Transverse colon (tissue), 4 donors: ENCODE results near the gene VWA3B. TPM values are rescaled to one million over a fixed set of nuclear protein-coding genes. Genes with fewer than 3 reads are reported as not detected.
A peak's percentile ranks its signal among the peaks of the same experiment; 100 is the strongest.

Experiments used
- DNase-seq: peaks from one replicate; pipeline ENCODE4 v3.0.0-alpha.2; 2019
- H3K27ac ChIP-seq, 4 donors: fragments of 200-600 bp; sonication (generic); 2 replicates each; pipeline ENCODE4 v1.5.1; 2016 to 2018; ENCODE audit warnings: inconsistent platforms in 4 of 4
- H3K27me3 ChIP-seq: fragments of 200-600 bp; sonication (generic); 2 replicates; pipeline ENCODE4 v1.5.1; 2017; ENCODE audit warnings: inconsistent platforms
- H3K36me3 ChIP-seq, 4 donors: fragments of 200-600 bp; sonication (generic); 2 replicates each; pipeline ENCODE4 v1.5.1; 2017 to 2019; ENCODE audit warnings: inconsistent platforms in 4 of 4
- H3K4me1 ChIP-seq, 4 donors: fragments of 200-600 bp; sonication (generic); 2 replicates each; pipeline ENCODE4 v1.5.1; 2017 to 2020; ENCODE audit warnings: inconsistent platforms in 4 of 4
- H3K4me3 ChIP-seq, 4 donors: fragments of 200-600 bp; sonication (generic); 1 replicate in 1 of 4; 2 replicates in 3 of 4; pipeline versions ENCODE4 v1.5.1 to v1.6.1; 2017 to 2019; ENCODE audit warnings: inconsistent platforms in 4 of 4
- H3K9me3 ChIP-seq, 2 donors: fragments of 200-600 bp; sonication (generic); 2 replicates each; pipeline ENCODE4 v1.5.1; 2017 to 2019; ENCODE audit warnings: inconsistent platforms in 2 of 2
- EP300 ChIP-seq: sonication (generic); formaldehyde crosslinking; IDR thresholded peaks from one replicate; pipeline ENCODE4 v1.6.1; 2017; ENCODE audit warnings: antibody characterized with exemption, low read depth
- POLR2A ChIP-seq: fragments of 450-650 bp; IDR thresholded peaks from one replicate; pipeline ENCODE4 v1.6.1; 2016; ENCODE audit warnings: antibody characterized with exemption, mild to moderate bottlenecking, moderate library complexity
- POLR2AphosphoS5 ChIP-seq, 3 donors: sonication (generic); formaldehyde crosslinking; IDR thresholded peaks; one replicate each; pipeline ENCODE4 v1.6.1; 2016; ENCODE audit warnings: antibody characterized with exemption in 3 of 3
- WGBS, 2 donors: methylation state at CpG; one replicate each; pipeline ENCODE4 v1.1.5; 2018; ENCODE audit warnings: low coverage in 1 of 2; 5-methylcytosine and 5-hydroxymethylcytosine counted together
- in situ Hi-C, 4 donors: fragments of 200-750 bp; cut with MboI; loops; one replicate each; pipeline versions ENCODE4 v1.15.0 to v1.15.1; 2017; ENCODE audit warnings: low sequenced_read_pairs in 3 of 4, low pct_ligation_motif_present in 1 of 4, low pct_unique_long_range_greater_than_20kb in 1 of 4
- intact Hi-C: fragments of 100-400 bp; cut with DNase I; formaldehyde crosslinking; loops from one replicate; pipeline ENCODE4 v1.15.1; 2023; ENCODE audit warnings: low total_unique reads
- total RNA-seq, 4 donors: library from RNA; depleted of rRNA; stranded (reverse); fragments of >200 nt; gene quantifications; one replicate each; pipeline ENCODE4 v1.1.0, GENCODE V29; 2016
- TF ChIP-seq, protein P1 (sequence below), 5 experiments: fragments of 200-600 bp in 3 of 5; fragments of 450-650 bp in 2 of 5; sonication (generic) in 3 of 5; IDR thresholded peaks; 1 replicate in 2 of 5; 2 replicates in 3 of 5; pipeline ENCODE4 v1.5.1; 2016 to 2017; ENCODE audit warnings: antibody characterized with exemption in 5 of 5, inconsistent platforms in 3 of 5, mild to moderate bottlenecking in 2 of 5, moderate library complexity in 1 of 5

VWA3B gene
- total RNA-seq, 4 donors from 2014 or later: 0.41 to 0.48 TPM; not detected in 2

DNA sequence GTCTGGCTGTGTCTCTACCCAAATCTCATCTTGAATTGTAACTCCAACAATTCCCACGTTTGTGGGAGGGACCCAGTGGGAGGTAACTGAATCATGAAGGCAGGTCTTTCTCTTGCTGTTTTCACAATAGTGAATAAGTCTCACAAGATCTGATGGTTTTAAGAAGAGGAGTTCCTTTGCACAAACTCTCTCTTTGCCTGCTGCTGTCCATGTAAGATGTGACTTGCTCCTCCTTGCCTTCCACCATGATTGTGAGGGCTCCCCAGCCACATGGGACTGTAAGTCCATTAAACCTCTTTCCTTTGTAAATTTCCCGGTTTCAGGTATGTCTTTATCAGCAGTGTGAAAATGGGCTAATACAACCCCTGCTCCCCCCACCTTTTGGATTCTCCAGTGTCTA lies 23.8 kb downstream of the VWA3B start:
- TF ChIP-seq, protein P1, sequence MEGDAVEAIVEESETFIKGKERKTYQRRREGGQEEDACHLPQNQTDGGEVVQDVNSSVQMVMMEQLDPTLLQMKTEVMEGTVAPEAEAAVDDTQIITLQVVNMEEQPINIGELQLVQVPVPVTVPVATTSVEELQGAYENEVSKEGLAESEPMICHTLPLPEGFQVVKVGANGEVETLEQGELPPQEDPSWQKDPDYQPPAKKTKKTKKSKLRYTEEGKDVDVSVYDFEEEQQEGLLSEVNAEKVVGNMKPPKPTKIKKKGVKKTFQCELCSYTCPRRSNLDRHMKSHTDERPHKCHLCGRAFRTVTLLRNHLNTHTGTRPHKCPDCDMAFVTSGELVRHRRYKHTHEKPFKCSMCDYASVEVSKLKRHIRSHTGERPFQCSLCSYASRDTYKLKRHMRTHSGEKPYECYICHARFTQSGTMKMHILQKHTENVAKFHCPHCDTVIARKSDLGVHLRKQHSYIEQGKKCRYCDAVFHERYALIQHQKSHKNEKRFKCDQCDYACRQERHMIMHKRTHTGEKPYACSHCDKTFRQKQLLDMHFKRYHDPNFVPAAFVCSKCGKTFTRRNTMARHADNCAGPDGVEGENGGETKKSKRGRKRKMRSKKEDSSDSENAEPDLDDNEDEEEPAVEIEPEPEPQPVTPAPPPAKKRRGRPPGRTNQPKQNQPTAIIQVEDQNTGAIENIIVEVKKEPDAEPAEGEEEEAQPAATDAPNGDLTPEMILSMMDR (IDR thresholded peaks at IDR 0.05): no peak
- TF ChIP-seq POLR2A: no peak
- no peak for TF ChIP-seq POLR2AphosphoS5 (IDR thresholded peaks at IDR 0.05)
- no peak for TF ChIP-seq EP300
- H3K27me3 ChIP-seq: no peaks in the 10 kb centered on the region
- no peaks in the 10 kb centered on the region for H3K36me3 ChIP-seq
- H3K4me1 ChIP-seq: peaks cover 0 to 10% (median 6%) of the 10 kb centered on the region in 4 donors
- intact Hi-C loops (no loop called here), in situ Hi-C loops (no loop called here)
- no peak for DNase-seq
- H3K27ac ChIP-seq: no peak overlapping the region
- peaks cover 0 to 7% of the 10 kb centered on the region in 2 donors for H3K9me3 ChIP-seq
- no peak overlapping the region for H3K4me3 ChIP-seq
- WGBS, 2 donors: 68 to 82% methylated on average over 2 of the region's 2 CpGs

DNA sequence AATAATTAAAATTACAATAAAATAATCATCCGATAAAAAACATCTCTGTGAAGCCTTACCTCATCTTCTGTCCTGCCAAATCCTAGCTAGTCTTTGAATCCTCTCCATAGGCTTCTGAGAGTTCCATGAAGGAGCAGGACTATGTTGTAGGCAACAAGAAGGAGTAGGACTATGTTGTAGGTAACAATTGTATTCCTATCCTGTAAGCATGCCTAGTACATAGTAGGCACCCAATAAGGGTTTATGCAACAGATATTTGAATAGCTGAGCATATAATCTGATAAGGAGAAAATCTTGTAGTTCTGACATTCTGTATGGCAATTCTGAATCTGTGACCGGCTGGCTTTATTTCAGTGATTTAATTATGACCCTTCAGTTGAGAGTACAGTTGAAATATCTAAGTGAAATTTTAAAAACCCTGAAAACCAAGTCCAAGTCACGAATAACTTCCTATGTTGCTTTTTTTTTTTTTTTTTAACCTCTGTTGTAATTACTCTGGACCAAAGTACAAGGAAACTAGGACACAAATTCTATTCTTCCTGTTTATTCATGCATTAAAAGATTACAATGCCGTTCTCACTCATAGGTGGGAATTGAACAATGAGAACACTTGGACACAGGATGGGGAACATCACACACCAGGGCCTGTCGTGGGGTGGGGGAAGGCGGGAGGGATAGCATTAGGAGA lies 27.8 kb downstream of the VWA3B start:
- H3K27me3 ChIP-seq: no peaks in the 10 kb centered on the region
- TF ChIP-seq POLR2A (no peak), POLR2AphosphoS5 (IDR thresholded peaks at IDR 0.05) (peak in 1 of 3 donors; percentile 29)
- 69 to 70% methylated on average over 6 of the region's 6 CpGs for whole genome bisulfite sequencing, 2 donors
- in situ Hi-C loops (no loop called here), intact Hi-C loops (no loop called here)
- H3K9me3 ChIP-seq: peaks cover 0 to 7% of the 10 kb centered on the region in 2 donors
- H3K36me3 ChIP-seq: no peaks in the 10 kb centered on the region
- H3K27ac ChIP-seq: peak overlapping the region; percentile 39 to 72 (median 60)
- H3K4me3 ChIP-seq: no peak overlapping the region
- peaks cover 0 to 10% (median 6%) of the 10 kb centered on the region in 4 donors for H3K4me1 ChIP-seq
- peak; percentile 22 for DNase-seq

DNA sequence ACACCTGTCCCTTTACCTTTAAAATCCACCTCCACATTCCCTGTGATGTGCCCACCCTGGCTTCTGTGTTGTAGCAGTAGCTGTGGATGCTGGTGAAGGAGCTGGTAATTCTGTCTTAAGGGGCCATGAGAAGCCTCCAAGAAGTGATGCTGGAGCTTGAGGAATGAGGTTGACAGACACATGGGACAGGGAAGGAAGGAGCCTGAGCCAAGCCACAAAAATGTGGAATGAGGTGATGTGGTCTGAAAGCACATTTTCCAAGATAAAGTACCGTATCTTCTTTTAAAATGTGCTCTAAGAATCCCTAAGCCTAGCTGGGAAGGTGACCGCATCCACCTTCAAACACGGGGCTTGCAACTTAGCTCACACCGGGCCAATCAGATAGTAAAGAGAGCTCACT lies 31.2 kb downstream of the VWA3B start:
- WGBS, 2 donors: 83 to 95% methylated on average over 1 to 4 of the region's 4 CpGs
- H3K4me1 ChIP-seq: peaks cover 0 to 10% (median 6%) of the 10 kb centered on the region in 4 donors
- no peaks in the 10 kb centered on the region for H3K36me3 ChIP-seq
- DNase-seq: no peak
- peaks cover 0 to 1% of the 10 kb centered on the region in 2 donors for H3K9me3 ChIP-seq
- intact Hi-C loops (no loop called here), in situ Hi-C loops (no loop called here)
- H3K27ac ChIP-seq: no peak overlapping the region
- TF ChIP-seq, protein P1 (IDR thresholded peaks at IDR 0.05): no peak
- TF ChIP-seq EP300: no peak
- TF ChIP-seq POLR2AphosphoS5 (IDR thresholded peaks at IDR 0.05): no peak
- no peak for TF ChIP-seq POLR2A
- H3K27me3 ChIP-seq: no peaks in the 10 kb centered on the region
- no peak overlapping the region for H3K4me3 ChIP-seq

DNA sequence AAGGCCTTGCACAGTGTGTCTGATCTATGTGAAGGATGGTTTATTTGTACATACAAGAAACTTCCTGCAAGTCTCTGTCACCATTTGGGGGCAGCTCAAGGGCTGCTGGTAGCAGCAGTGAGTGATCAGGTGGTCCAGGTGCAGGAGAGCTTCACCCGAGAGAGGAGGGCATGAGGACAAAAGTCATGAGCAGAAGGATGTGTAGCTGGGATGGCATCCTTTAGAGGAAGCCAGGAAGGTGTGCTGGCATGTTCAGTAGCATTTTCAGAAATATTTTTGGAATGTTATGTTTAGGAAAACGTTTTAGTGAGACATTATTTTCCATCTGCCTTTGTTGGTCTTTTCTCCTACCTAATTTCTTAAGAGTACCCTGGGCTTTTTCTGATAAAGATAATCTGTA lies 31.9 kb downstream of the VWA3B start:
- Histone ChIP-seq H3K4me3 (no peak overlapping the region), H3K4me1 (peaks cover 0 to 10% (median 6%) of the 10 kb centered on the region in 4 donors), H3K36me3 (no peaks in the 10 kb centered on the region), H3K27me3 (no peaks in the 10 kb centered on the region), H3K27ac (no peak overlapping the region), H3K9me3 (no peaks in the 10 kb centered on the region)
- WGBS, 2 donors: 40 to 57% methylated on average over 2 of the region's 2 CpGs
- no peak for DNase-seq
- in situ Hi-C loops (no loop called here), intact Hi-C loops (no loop called here)
- TF ChIP-seq EP300 (no peak), POLR2AphosphoS5 (IDR thresholded peaks at IDR 0.05) (no peak), POLR2A (no peak)
- TF ChIP-seq, protein P1 (IDR thresholded peaks at IDR 0.05): no peak
